H1 (cell line): ENCODE results near the gene EML5. TPM values are rescaled to one million over a fixed set of nuclear protein-coding genes. Genes with fewer than 3 reads are reported as not detected.

Source experiments
- CTCF ChIA-PET: fragments of 300-600 bp; sonication (Branson Sonifier 250); formaldehyde crosslinking; loops from one replicate; lab custom pipeline; 2021; ENCODE audit not compliant: partially characterized antibody; lab: Charles Lee
- POLR2A ChIA-PET: fragments of 300-600 bp; sonication (Branson Sonifier 250); formaldehyde crosslinking; loops from one replicate; lab custom pipeline; 2021; ENCODE audit warnings: inconsistent platforms; ENCODE audit not compliant: partially characterized antibody; lab: Charles Lee
- DNase-seq, 2 experiments: peaks; one replicate each; pipeline versions ENCODE4 v3.0.0 to v3.0.0-alpha.2; 2010 to 2022; ENCODE audit warnings: low spot score in 2 of 2, low read depth in 1 of 2, mixed read lengths in 1 of 2
- FAIRE-seq: peaks from 2 replicates; lab custom pipeline; 2011; peaks lifted over from hg19 to GRCh38; lab: Jason Lieb, UNC
- H2AFZ ChIP-seq: 2 replicates; pipeline ENCODE4 v1.8.1; 2012; ENCODE audit warnings: low read length, inconsistent platforms
- H2AK5ac ChIP-seq: 2 replicates; pipeline ENCODE4 v1.6.1; 2013; ENCODE audit warnings: low read depth, low read length
- H2BK120ac ChIP-seq: replicated peaks from 2 replicates; pipeline ENCODE3; 2013; ENCODE audit warnings: low read depth, low read length, inconsistent platforms
- H2BK12ac ChIP-seq: 2 replicates; pipeline ENCODE4 v1.6.1; 2013; ENCODE audit warnings: low read depth, low read length
- H2BK15ac ChIP-seq: 2 replicates; pipeline ENCODE4 v1.6.1; 2013; ENCODE audit warnings: low read length
- H2BK20ac ChIP-seq: 2 replicates; pipeline ENCODE4 v1.6.1; 2013; ENCODE audit warnings: low read length
- H2BK5ac ChIP-seq: 2 replicates; pipeline ENCODE4 v1.6.1; 2013; ENCODE audit warnings: low read depth, low read length
- H3K14ac ChIP-seq: 2 replicates; pipeline ENCODE4 v1.6.1; 2013; ENCODE audit warnings: inconsistent platforms; ENCODE audit not compliant: insufficient read length
- H3K18ac ChIP-seq: 2 replicates; pipeline ENCODE4 v1.6.1; 2013; ENCODE audit warnings: low read length; ENCODE audit errors: extremely low read depth
- H3K23ac ChIP-seq: 2 replicates; pipeline ENCODE4 v1.6.1; 2013; ENCODE audit warnings: inconsistent platforms; ENCODE audit not compliant: insufficient read length
- H3K23me2 ChIP-seq: 2 replicates; pipeline ENCODE4 v1.6.1; 2013; ENCODE audit warnings: low read depth, low read length
- H3K27ac ChIP-seq: 2 replicates; pipeline ENCODE4 v1.6.1; 2011; ENCODE audit warnings: low read depth, low read length, inconsistent platforms
- H3K27me3 ChIP-seq, 4 experiments: replicated peaks in 1 of 4; 1 replicate in 1 of 4; 2 replicates in 3 of 4; pipeline versions ENCODE4 v1.6.1 to v1.8.1; 2011 to 2013; ENCODE audit warnings: low read length in 3 of 4, mild to moderate bottlenecking in 3 of 4, inconsistent platforms in 2 of 4, mixed read lengths in 2 of 4, moderate library complexity in 1 of 4; ENCODE audit not compliant: control insufficient read depth in 3 of 4, insufficient read depth in 3 of 4; ENCODE audit errors: extremely low read depth in 1 of 4
- H3K36me3 ChIP-seq, 4 experiments: 2 replicates each; pipeline versions ENCODE4 v1.6.1 to v1.8.1; 2011 to 2013; ENCODE audit warnings: mild to moderate bottlenecking in 4 of 4, low read length in 3 of 4, moderate library complexity in 2 of 4, control low read depth in 1 of 4, inconsistent platforms in 1 of 4; ENCODE audit not compliant: insufficient read depth in 4 of 4, control insufficient read depth in 2 of 4
- H3K4ac ChIP-seq: replicated peaks from 2 replicates; pipeline ENCODE3; 2013; ENCODE audit warnings: low read length, low read depth, mixed read lengths, inconsistent platforms; ENCODE audit not compliant: insufficient read length
- H3K4me1 ChIP-seq, 4 experiments: replicated peaks in 1 of 4; 1 replicate in 1 of 4; 2 replicates in 3 of 4; pipeline versions ENCODE4 v1.6.1 to v1.8.1; 2011 to 2013; ENCODE audit warnings: low read length in 3 of 4, inconsistent platforms in 2 of 4, mixed read lengths in 1 of 4; ENCODE audit not compliant: insufficient read depth in 4 of 4, control insufficient read depth in 3 of 4
- H3K4me2 ChIP-seq, 2 experiments: 2 replicates each; pipeline versions ENCODE4 v1.6.1 to v1.8.1; 2011 to 2013; ENCODE audit warnings: low read depth in 2 of 2, low read length in 2 of 2, control low read depth in 1 of 2, inconsistent platforms in 1 of 2, mild to moderate bottlenecking in 1 of 2; ENCODE audit not compliant: insufficient read depth in 1 of 2
- H3K4me3 ChIP-seq, 4 experiments: fragments of 200-600, 300-600 bp in 1 of 4; sonication (generic), shearing (Covaris generic), sonication (Bioruptor Twin) in 1 of 4; 2 replicates each; pipeline versions ENCODE4 v1.5.1 to v1.8.1; 2011 to 2016; ENCODE audit warnings: low read length in 4 of 4, low read depth in 3 of 4, control low read depth in 2 of 4, inconsistent platforms in 2 of 4, mild to moderate bottlenecking in 2 of 4, mixed read lengths in 1 of 4, moderate library complexity in 1 of 4; ENCODE audit not compliant: insufficient read depth in 2 of 4; ENCODE audit errors: extremely low read depth in 1 of 4
- H3K56ac ChIP-seq: replicated peaks from 2 replicates; pipeline ENCODE3; 2013; ENCODE audit warnings: low read depth, mild to moderate bottlenecking, mixed read lengths, low read length, inconsistent platforms; ENCODE audit not compliant: insufficient read length
- H3K79me1 ChIP-seq: 2 replicates; pipeline ENCODE4 v1.6.1; 2013; ENCODE audit warnings: low read depth, low read length, control low read depth
- H3K79me2 ChIP-seq, 2 experiments: 2 replicates each; pipeline versions ENCODE4 v1.6.1 to v1.8.1; 2012 to 2013; ENCODE audit warnings: low read length in 2 of 2, mild to moderate bottlenecking in 2 of 2, inconsistent platforms in 1 of 2; ENCODE audit not compliant: insufficient read depth in 2 of 2, control insufficient read depth in 1 of 2
- H3K9ac ChIP-seq, 4 experiments: replicated peaks in 1 of 4; 1 replicate in 1 of 4; 2 replicates in 3 of 4; pipeline versions ENCODE4 v1.6.1 to v1.8.1; 2011 to 2013; ENCODE audit warnings: low read depth in 3 of 4, low read length in 3 of 4, control low read depth in 2 of 4, mild to moderate bottlenecking in 2 of 4, moderate library complexity in 2 of 4, inconsistent platforms in 1 of 4; ENCODE audit errors: extremely low read depth in 1 of 4
- H3K9me3 ChIP-seq, 2 experiments: 2 replicates each; pipeline versions ENCODE4 v1.6.1 to v1.8.1; 2012 to 2013; ENCODE audit warnings: mild to moderate bottlenecking in 2 of 2, moderate library complexity in 2 of 2, control low read depth in 1 of 2, inconsistent platforms in 1 of 2, low read depth in 1 of 2, low read length in 1 of 2, mixed read lengths in 1 of 2; ENCODE audit not compliant: insufficient read depth in 2 of 2
- H4K20me1 ChIP-seq, 2 experiments: replicated peaks in 1 of 2; 2 replicates each; pipeline versions ENCODE3 to v1.8.1; 2011 to 2013; ENCODE audit warnings: inconsistent platforms in 2 of 2, low read length in 2 of 2, mild to moderate bottlenecking in 1 of 2; ENCODE audit not compliant: insufficient read depth in 2 of 2, control insufficient read depth in 1 of 2
- H4K5ac ChIP-seq: 2 replicates; pipeline ENCODE4 v1.6.1; 2013; ENCODE audit warnings: low read length, low read depth, mixed read lengths, inconsistent platforms; ENCODE audit not compliant: insufficient read length
- H4K8ac ChIP-seq: 2 replicates; pipeline ENCODE4 v1.8.0; 2013; ENCODE audit warnings: mild to moderate bottlenecking, moderate library complexity, low read length, inconsistent platforms; ENCODE audit not compliant: insufficient read depth; ENCODE audit errors: extremely low read depth
- H4K91ac ChIP-seq: replicated peaks from 2 replicates; pipeline ENCODE3; 2013; ENCODE audit warnings: low read length, mixed read lengths, inconsistent platforms; ENCODE audit not compliant: insufficient read length
- CBX8 ChIP-seq: fragments of 300-800, 300-1000 bp; sonication (generic); IDR thresholded peaks from 2 replicates; pipeline ENCODE4 v1.7.1; 2016; ENCODE audit warnings: low read depth, low read length, borderline replicate concordance
- EZH2 ChIP-seq: fragments of 200-600 bp; sonication (generic); IDR thresholded peaks from 2 replicates; pipeline ENCODE4 v1.7.1; 2012; ENCODE audit warnings: low read depth, mild to moderate bottlenecking, moderate library complexity, low read length, inconsistent platforms; ENCODE audit not compliant: severe bottlenecking
- FOSL1 ChIP-seq: IDR thresholded peaks from 2 replicates; pipeline ENCODE4 v1.6.1; 2011; ENCODE audit warnings: mild to moderate bottlenecking, low read depth, low read length, moderate library complexity; ENCODE audit not compliant: insufficient read depth
- HDAC6 ChIP-seq: IDR thresholded peaks from one replicate; pipeline ENCODE4 v1.7.1; 2012; ENCODE audit warnings: low read depth, mild to moderate bottlenecking, inconsistent platforms, low read length, moderate library complexity
- PHF8 ChIP-seq: fragments of 200-600 bp; sonication (generic); conservative IDR thresholded peaks from 2 replicates; pipeline ENCODE4 v1.7.1; 2012; ENCODE audit warnings: low read depth, mild to moderate bottlenecking, inconsistent platforms, low read length, moderate library complexity
- SAP30 ChIP-seq: fragments of 300-600 bp; sonication (generic); IDR thresholded peaks from 2 replicates; pipeline ENCODE4 v1.7.1; 2012; ENCODE audit warnings: low read length, moderate library complexity, mild to moderate bottlenecking, inconsistent platforms; ENCODE audit not compliant: insufficient read depth, insufficient replicate concordance
- SIX5 ChIP-seq: IDR thresholded peaks from 2 replicates; pipeline ENCODE4 v1.6.1; 2011; ENCODE audit warnings: mild to moderate bottlenecking, low read depth, low read length
- TBP ChIP-seq: IDR thresholded peaks from 2 replicates; pipeline ENCODE4 v1.6.1; 2011; ENCODE audit warnings: low read depth, low read length, improper control_type of control experiment
- YY1 ChIP-seq: IDR thresholded peaks from 2 replicates; pipeline ENCODE4 v1.6.1; 2011; ENCODE audit warnings: low read depth, mild to moderate bottlenecking, low read length
- WGBS, 2 experiments: shearing (Covaris generic) in 1 of 2; methylation state at CpG; one replicate each; pipeline versions ENCODE4 v1.1.6 to v1.1.7; 2013 to 2015; ENCODE audit warnings: low lambda C conversion rate in 2 of 2, mixed read lengths in 2 of 2, inconsistent platforms in 1 of 2, low coverage in 1 of 2, missing lambda C conversion rate in 1 of 2; ENCODE audit not compliant: insufficient replicate concordance in 2 of 2, insufficient coverage in 1 of 2, insufficient read length in 1 of 2; ENCODE audit errors: extremely low coverage in 1 of 2, missing lambda C conversion rate in 1 of 2; 5-methylcytosine and 5-hydroxymethylcytosine counted together
- polyA plus RNA-seq, 7 experiments: library from polyadenylated mRNA; depleted of rRNA in 3 of 7; stranded (reverse) in 5 of 7; unstranded in 2 of 7; fragments of >200 nt in 5 of 7; fragments of 200-250 nt in 2 of 7; gene quantifications; 1 replicate in 5 of 7; 2 replicates in 1 of 7; 4 replicates in 1 of 7; pipeline versions ENCODE4 v1.2.1 to v1.2.3, GENCODE V29; 2011 to 2013; ENCODE audit warnings: missing spikeins in 2 of 7, mixed read lengths in 2 of 7
- total RNA-seq: library from RNA; stranded (reverse); fragmentation: NEBNext Ultra II Directional; extraction: Animal tissue kit (Norgen Biotek cat#: 25700); gene quantifications from 2 replicates; pipeline ENCODE4 v1.2.1, GENCODE V29; 2021

EML5 gene
- total and polyA plus RNA-seq, 2 of the 8 experiments (the other 6 are each of a cell fraction or from before 2014, with no cell fraction given): 0.39 to 0.88 TPM

- Histone ChIP-seq H2BK120ac (no peak overlapping the region), H3K9me3 (no peaks in the 10 kb centered on the region), H3K9ac (no peak overlapping the region), H3K4me1 (no peaks in the 10 kb centered on the region), H2BK20ac (no peak overlapping the region), H3K14ac (no peak overlapping the region), H2AFZ (no peak overlapping the region), H3K79me2 (no peaks in the 10 kb centered on the region), H3K36me3 (no peaks in the 10 kb centered on the region), H3K4me2 (no peak overlapping the region), H4K5ac (no peak overlapping the region), H3K56ac (no peak overlapping the region), H4K91ac (no peak overlapping the region), H2BK15ac (no peak overlapping the region), H2BK5ac (no peak overlapping the region), H3K18ac (no peak overlapping the region), H4K20me1 (no peaks in the 10 kb centered on the region), H3K79me1 (no peaks in the 10 kb centered on the region), H3K4me3 (no peak overlapping the region)
- ChIA-PET POLR2A (no interaction called here), CTCF (no interaction called here)
- no peak for DNase-seq
- WGBS, 2 experiments: 84% methylated on average over 1 of the region's 1 CpG; no CpG with 5 or more reads in 1 of the 2 experiments
- no peak for TF ChIP-seq SIX5
- TF ChIP-seq SAP30: no peak
- no peak for TF ChIP-seq PHF8
- no peak for TF ChIP-seq TBP
- TF ChIP-seq FOSL1: no peak
- no peak for TF ChIP-seq EZH2
- TF ChIP-seq YY1: no peak
- no peak for TF ChIP-seq CBX8
- TF ChIP-seq HDAC6: no peak
- TF ChIP-seq, all 59 proteins: peak for 0
- no peak overlapping the region for H3K23ac ChIP-seq
- no peak overlapping the region for H2AK5ac ChIP-seq
- no peaks in the 10 kb centered on the region for H3K27me3 ChIP-seq
- no peak overlapping the region for H3K27ac ChIP-seq
- FAIRE-seq: no peak
- no peak overlapping the region for H3K4ac ChIP-seq
- no peak overlapping the region for H4K8ac ChIP-seq
- no peak overlapping the region for H2BK12ac ChIP-seq
- no peaks in the 10 kb centered on the region for H3K23me2 ChIP-seq
Observed at GRCh38 chr14:88749139-88749538, 43.6 kb downstream of the EML5 start.
